ENCODE measurements around the gene MYO3B. TPM values are rescaled to one million over a fixed set of nuclear protein-coding genes. Genes with fewer than 3 reads are reported as not detected.

The MYO3B gene
- total and polyA plus RNA-seq, 7 donors, result 0.34 TPM; not detected in 6

DNA sequence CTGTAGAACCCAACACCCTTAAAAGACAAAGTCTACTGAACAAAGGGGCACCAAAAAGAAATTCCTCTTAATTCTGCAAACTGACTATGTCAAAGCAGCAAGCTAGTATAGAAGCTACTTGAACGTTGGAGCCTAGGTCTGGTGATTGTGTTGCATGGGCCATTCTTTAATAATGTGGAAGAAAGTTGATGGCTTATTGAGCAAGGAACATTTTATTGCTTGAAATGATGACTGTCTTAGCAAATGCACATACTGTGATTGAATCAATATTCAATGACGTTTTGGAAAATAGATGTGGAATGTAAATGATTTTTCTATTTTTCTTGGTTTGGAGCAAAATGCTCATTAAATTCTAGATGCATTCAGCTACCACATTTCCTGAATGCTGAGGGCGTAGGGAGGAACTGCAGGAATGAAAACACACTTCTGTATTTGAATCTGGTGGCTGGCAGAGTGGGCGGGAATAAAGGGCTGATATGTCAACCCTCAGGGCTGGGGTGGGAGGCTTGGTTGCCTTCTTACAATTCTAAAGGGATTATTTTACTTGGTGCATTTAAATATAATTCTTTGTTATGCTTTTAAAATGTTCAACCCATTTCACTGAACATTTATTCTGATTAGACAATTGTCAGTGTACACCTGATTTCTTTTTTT is 26.5 kb downstream of the MYO3B start:
- intact Hi-C loops (cut with DNase I), result no loop called here
- DNase-seq, result no peak
- 75 to 80% methylated on average over 4 of the region's 4 CpGs for WGBS, 2 donors
- no peaks in the 10 kb centered on the region for H3K4me1 ChIP-seq
- no peaks in the 10 kb centered on the region for H3K9me3 ChIP-seq
- H3K4me3 ChIP-seq, result no peak overlapping the region
- no peaks in the 10 kb centered on the region for H3K36me3 ChIP-seq
- no peaks in the 10 kb centered on the region for H3K27me3 ChIP-seq
- H3K27ac ChIP-seq, result no peak overlapping the region
- no peak for TF ChIP-seq POLR2AphosphoS5 (IDR thresholded peaks at IDR 0.05)
- TF ChIP-seq POLR2A (IDR thresholded peaks at IDR 0.05), result no peak
- no peak for TF ChIP-seq EP300 (IDR thresholded peaks at IDR 0.05)
- TF ChIP-seq, protein P1, sequence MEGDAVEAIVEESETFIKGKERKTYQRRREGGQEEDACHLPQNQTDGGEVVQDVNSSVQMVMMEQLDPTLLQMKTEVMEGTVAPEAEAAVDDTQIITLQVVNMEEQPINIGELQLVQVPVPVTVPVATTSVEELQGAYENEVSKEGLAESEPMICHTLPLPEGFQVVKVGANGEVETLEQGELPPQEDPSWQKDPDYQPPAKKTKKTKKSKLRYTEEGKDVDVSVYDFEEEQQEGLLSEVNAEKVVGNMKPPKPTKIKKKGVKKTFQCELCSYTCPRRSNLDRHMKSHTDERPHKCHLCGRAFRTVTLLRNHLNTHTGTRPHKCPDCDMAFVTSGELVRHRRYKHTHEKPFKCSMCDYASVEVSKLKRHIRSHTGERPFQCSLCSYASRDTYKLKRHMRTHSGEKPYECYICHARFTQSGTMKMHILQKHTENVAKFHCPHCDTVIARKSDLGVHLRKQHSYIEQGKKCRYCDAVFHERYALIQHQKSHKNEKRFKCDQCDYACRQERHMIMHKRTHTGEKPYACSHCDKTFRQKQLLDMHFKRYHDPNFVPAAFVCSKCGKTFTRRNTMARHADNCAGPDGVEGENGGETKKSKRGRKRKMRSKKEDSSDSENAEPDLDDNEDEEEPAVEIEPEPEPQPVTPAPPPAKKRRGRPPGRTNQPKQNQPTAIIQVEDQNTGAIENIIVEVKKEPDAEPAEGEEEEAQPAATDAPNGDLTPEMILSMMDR (IDR thresholded peaks at IDR 0.05), result no peak

DNA sequence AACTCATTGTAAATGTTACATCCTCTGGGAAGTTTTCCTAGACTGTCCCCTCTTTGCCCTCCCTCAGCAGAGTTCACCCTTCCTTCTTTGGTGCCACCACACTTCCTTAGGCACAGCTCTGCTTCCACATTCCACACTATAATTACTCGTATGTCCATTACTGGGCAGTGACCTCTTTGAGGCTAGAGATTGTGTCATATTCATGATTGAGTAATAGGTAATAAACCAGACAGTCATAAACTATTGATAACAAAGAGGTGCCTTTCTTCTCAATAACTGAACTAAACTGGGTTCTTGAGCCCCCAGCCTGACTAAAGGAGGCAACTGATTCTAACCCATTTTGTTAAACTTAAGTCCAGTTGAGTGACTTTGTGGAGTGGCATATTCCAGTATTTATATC is 28.3 kb downstream of the MYO3B start:
- intact Hi-C loops (cut with DNase I), result no loop called here
- Histone ChIP-seq H3K4me1 (no peaks in the 10 kb centered on the region), H3K4me3 (no peak overlapping the region), H3K27me3 (no peaks in the 10 kb centered on the region), H3K27ac (no peak overlapping the region), H3K9me3 (no peaks in the 10 kb centered on the region), H3K36me3 (no peaks in the 10 kb centered on the region)
- 26 to 59% methylated on average over 1 of the region's 1 CpG for WGBS, 2 donors
- DNase-seq, result no peak
- TF ChIP-seq EP300 (IDR thresholded peaks at IDR 0.05) (no peak), POLR2AphosphoS5 (IDR thresholded peaks at IDR 0.05) (no peak), POLR2A (IDR thresholded peaks at IDR 0.05) (no peak)
- TF ChIP-seq, protein P1 (IDR thresholded peaks at IDR 0.05), result no peak

DNA sequence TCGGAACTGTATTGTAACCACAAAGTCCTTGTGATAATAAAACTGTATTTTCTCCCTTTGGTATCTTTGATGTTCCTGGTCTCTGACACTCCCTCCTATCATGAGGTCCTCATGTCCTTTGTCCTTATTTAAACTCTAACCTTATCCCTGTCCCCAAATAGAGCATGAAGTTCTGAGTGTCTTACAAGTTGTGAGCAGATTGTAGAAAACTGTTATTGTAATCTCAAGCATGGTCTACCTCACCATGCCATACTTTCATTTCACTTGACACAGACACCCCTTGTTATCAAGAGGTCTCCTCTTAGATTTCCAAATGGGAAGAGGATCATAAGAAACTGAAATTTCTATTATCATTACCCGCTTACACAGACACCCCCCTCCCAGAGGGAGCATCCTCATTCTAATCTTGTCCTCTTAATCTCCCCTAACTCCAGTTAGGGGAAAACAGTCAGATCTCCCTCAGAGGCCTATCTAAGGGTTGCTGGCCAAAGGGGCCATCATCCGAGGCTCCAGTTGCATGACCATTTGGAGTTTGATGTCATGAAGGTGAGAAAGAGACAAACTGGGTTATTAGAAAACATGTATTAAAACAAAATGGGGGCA is 29.0 kb downstream of the MYO3B start:
- TF ChIP-seq EP300 (IDR thresholded peaks at IDR 0.05) (no peak), POLR2A (IDR thresholded peaks at IDR 0.05) (no peak), POLR2AphosphoS5 (IDR thresholded peaks at IDR 0.05) (no peak)
- TF ChIP-seq, protein P1 (IDR thresholded peaks at IDR 0.05), result no peak
- H3K4me1 ChIP-seq, result no peaks in the 10 kb centered on the region
- H3K4me3 ChIP-seq, result no peak overlapping the region
- no peaks in the 10 kb centered on the region for H3K27me3 ChIP-seq
- no peaks in the 10 kb centered on the region for H3K36me3 ChIP-seq
- 90 to 95% methylated on average over 3 of the region's 3 CpGs for WGBS, 2 donors
- intact Hi-C loops (cut with DNase I), result no loop called here
- no peaks in the 10 kb centered on the region for H3K9me3 ChIP-seq
- H3K27ac ChIP-seq, result no peak overlapping the region
- DNase-seq, result no peak

DNA sequence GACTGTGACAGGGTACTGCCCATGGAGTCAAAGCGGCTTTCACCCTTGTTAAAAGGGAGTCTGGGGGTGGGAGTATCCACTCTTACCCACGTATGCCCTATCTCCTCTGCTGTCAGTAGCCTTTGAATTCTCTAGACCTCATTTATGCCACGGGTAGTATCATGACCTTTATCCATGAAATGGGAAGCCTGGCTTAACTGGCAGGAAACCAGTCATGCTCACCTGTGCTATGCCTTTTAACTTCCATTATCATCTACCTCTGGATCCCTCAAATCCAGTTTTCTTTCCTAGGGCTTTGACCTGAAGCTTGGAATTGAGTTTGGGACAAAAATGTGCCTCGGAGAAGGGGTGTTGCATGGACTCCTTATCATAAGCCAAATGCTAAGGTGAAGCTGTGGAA is 30.0 kb downstream of the MYO3B start:
- WGBS, 2 donors, result 74 to 89% methylated on average over 4 of the region's 4 CpGs
- TF ChIP-seq POLR2AphosphoS5 (IDR thresholded peaks at IDR 0.05) (no peak), EP300 (IDR thresholded peaks at IDR 0.05) (no peak), POLR2A (IDR thresholded peaks at IDR 0.05) (no peak)
- TF ChIP-seq, protein P1 (IDR thresholded peaks at IDR 0.05), result no peak
- intact Hi-C loops (cut with DNase I), result no loop called here
- no peak overlapping the region for H3K27ac ChIP-seq
- H3K36me3 ChIP-seq, result no peaks in the 10 kb centered on the region
- H3K9me3 ChIP-seq, result no peaks in the 10 kb centered on the region
- no peaks in the 10 kb centered on the region for H3K27me3 ChIP-seq
- DNase-seq, result no peak
- no peaks in the 10 kb centered on the region for H3K4me1 ChIP-seq
- H3K4me3 ChIP-seq, result no peak overlapping the region

Data from sigmoid colon (tissue), 7 donors.